ENCODE measurements around the gene FAM228A.

- TF ChIP-seq EZH2 (IDR thresholded peaks at IDR 0.05; ENCODE audit: low read depth, unreplicated experiment), result no peak
- no peak for TF ChIP-seq POLR2AphosphoS5 (IDR thresholded peaks at IDR 0.05; ENCODE audit: low read depth)
- TF ChIP-seq CTCF (conservative IDR thresholded peaks at IDR 0.05; ENCODE audit: low read depth in 2 of 2), result peak; percentile 51 to 54
Measured at GRCh38 chr2:24228470-24228869, 53.6 kb downstream of the FAM228A start.
